ENCODE measurements around the gene LRRC10.

LRRC10 gene

GRCh38 chr12:69563166-69563762 lies 47.4 kb downstream of the LRRC10 start:
- FAIRE-seq, result no peak

Data from TTC549 (cell line).